Spleen (tissue), 7 donors: ENCODE measurements around the gene GRID2.

ENCODE experiments used
- CTCF ChIP-seq, 11 experiments: fragments of 200-600 bp in 7 of 11; fragments of 450-650 bp in 4 of 11; sonication (generic) in 4 of 11; IDR thresholded peaks in 8 of 11; conservative IDR thresholded peaks in 3 of 11; 1 replicate in 7 of 11; 2 replicates in 4 of 11; pipeline versions ENCODE4 v1.4.0 to v1.8.0; 2016 to 2021; ENCODE audit warnings: antibody characterized with exemption in 11 of 11, inconsistent platforms in 4 of 11, mild to moderate bottlenecking in 1 of 11
- POLR2A ChIP-seq, 3 donors: fragments of 450-650 bp; IDR thresholded peaks; one replicate each; pipeline ENCODE4 v1.5.1; 2017; ENCODE audit warnings: antibody characterized with exemption in 3 of 3, mild to moderate bottlenecking in 1 of 3
- POLR2AphosphoS5 ChIP-seq, 3 donors: sonication (generic); formaldehyde crosslinking; IDR thresholded peaks; one replicate each; pipeline ENCODE4 v1.5.1; 2017; ENCODE audit warnings: antibody characterized with exemption in 3 of 3
- donor health status: DM: no; HTN: no; CAD: no; lungs with moderate emphysema.
- donor health status: DM: no; HTN: no; CAD: no.
- donor health status: DM: no; HTN: no; CAD: no.

DNA sequence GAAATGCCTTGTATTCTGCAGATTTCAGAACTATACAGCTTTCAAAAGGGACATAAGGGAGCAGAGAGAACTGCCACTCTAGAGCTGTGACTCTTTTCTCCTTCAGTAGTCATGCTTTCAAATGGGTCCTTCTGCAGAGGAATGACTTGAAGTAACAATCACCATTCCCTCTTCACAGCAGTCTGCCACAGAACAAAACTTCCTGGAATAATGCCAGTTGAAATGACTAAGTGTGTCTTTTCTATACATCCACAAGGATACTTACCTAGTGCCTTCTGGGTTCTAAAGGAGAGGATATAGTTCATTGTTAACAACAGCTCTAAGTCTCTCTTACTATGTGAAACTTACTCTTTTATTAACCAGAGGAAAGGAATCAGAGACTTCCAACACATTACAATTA, 1009.4 kb downstream of the GRID2 start:
- TF ChIP-seq POLR2A (IDR thresholded peaks at IDR 0.05) (no peak), CTCF (IDR thresholded peaks at IDR 0.05 in 8 of 11, conservative IDR thresholded peaks at IDR 0.05 in 3 of 11) (no peak), POLR2AphosphoS5 (IDR thresholded peaks at IDR 0.05) (no peak)
